HEK293 (cell line): ENCODE data around the gene SPNS2.
A peak's percentile ranks its signal among the peaks of the same experiment; 100 is the strongest.

Source experiments
- CTCF ChIA-PET: fragments of 350-600 bp; formaldehyde crosslinking; extraction: SDS; loops from one replicate; lab custom pipeline; 2021; ENCODE audit warnings: antibody characterized with exemption; lab: Yijun Ruan, JAX
- POLR2A ChIA-PET: fragments of 300-600 bp; formaldehyde crosslinking; extraction: SDS; loops from one replicate; lab custom pipeline; 2020; ENCODE audit warnings: antibody characterized with exemption, inconsistent platforms; lab: Yijun Ruan, JAX
- H3K27ac ChIP-seq: fragments of 200-500 bp; sonication (Bioruptor generic); 2 replicates; pipeline ENCODE4 v1.5.1; 2014; ENCODE audit warnings: low read depth, low read length, control low read depth, inconsistent platforms; ENCODE audit errors: extremely low read depth
- H3K36me3 ChIP-seq, 2 experiments: fragments of 200-500 bp in 1 of 2; sonication (Bioruptor generic) in 1 of 2; 1 replicate in 1 of 2; 2 replicates in 1 of 2; pipeline ENCODE4 v1.5.1; 2014 to 2017; ENCODE audit warnings: inconsistent platforms in 2 of 2, low read length in 2 of 2; ENCODE audit not compliant: control insufficient read depth in 2 of 2, insufficient read depth in 1 of 2
- H3K4me1 ChIP-seq: fragments of 200-500 bp; sonication (Bioruptor generic); 2 replicates; pipeline ENCODE4 v1.5.1; 2014; ENCODE audit warnings: mild to moderate bottlenecking, low read length, inconsistent platforms; ENCODE audit not compliant: control insufficient read depth, insufficient read depth
- H3K4me3 ChIP-seq: 2 replicates; pipeline ENCODE4 v1.5.1; 2011; ENCODE audit warnings: low read depth, mild to moderate bottlenecking, control low read depth, low read length, moderate library complexity
- H3K9me3 ChIP-seq: fragments of 200-500 bp; sonication (Bioruptor generic); 2 replicates; pipeline ENCODE4 v1.5.1; 2014; ENCODE audit warnings: low read depth, low read length, inconsistent platforms; ENCODE audit not compliant: control insufficient read depth, insufficient read depth
- GLIS1 ChIP-seq: fragments of 450-650 bp; formaldehyde crosslinking; IDR thresholded peaks from 2 replicates; pipeline ENCODE4 v1.5.1; 2016; ENCODE audit warnings: missing biosample characterization, missing genetic modification characterization
- KLF17 ChIP-seq: fragments of 450-650 bp; formaldehyde crosslinking; IDR thresholded peaks from 2 replicates; pipeline ENCODE4 v1.5.1; 2016; ENCODE audit warnings: missing biosample characterization, missing genetic modification characterization
- KLF9 ChIP-seq: fragments of 450-650 bp; formaldehyde crosslinking; IDR thresholded peaks from 2 replicates; pipeline ENCODE4 v1.5.1; 2016; ENCODE audit warnings: missing biosample characterization, missing genetic modification characterization, low read depth
- MYNN ChIP-seq: fragments of 450-650 bp; formaldehyde crosslinking; IDR thresholded peaks from 2 replicates; pipeline ENCODE4 v1.5.1; 2016; ENCODE audit warnings: missing biosample characterization, missing genetic modification characterization, borderline replicate concordance
- PRDM4 ChIP-seq: fragments of 450-650 bp; formaldehyde crosslinking; IDR thresholded peaks from 2 replicates; pipeline ENCODE4 v1.5.1; 2017; ENCODE audit warnings: missing biosample characterization, missing genetic modification characterization
- ZBTB1 ChIP-seq: fragments of 450-650 bp; formaldehyde crosslinking; IDR thresholded peaks from 2 replicates; pipeline ENCODE4 v1.5.1; 2016; ENCODE audit warnings: missing biosample characterization, missing genetic modification characterization
- ZBTB17 ChIP-seq: fragments of 450-650 bp; formaldehyde crosslinking; IDR thresholded peaks from 2 replicates; pipeline ENCODE4 v1.5.1; 2016; ENCODE audit warnings: missing biosample characterization, missing genetic modification characterization
- ZNF138 ChIP-seq: fragments of 450-650 bp; formaldehyde crosslinking; IDR thresholded peaks from 2 replicates; pipeline ENCODE4 v1.5.1; 2016; ENCODE audit warnings: missing biosample characterization, missing genetic modification characterization, borderline replicate concordance
- ZNF239 ChIP-seq: fragments of 450-650 bp; formaldehyde crosslinking; IDR thresholded peaks from 2 replicates; pipeline ENCODE4 v1.5.1; 2016; ENCODE audit warnings: missing biosample characterization, missing genetic modification characterization
- ZNF24 ChIP-seq: fragments of 450-650 bp; formaldehyde crosslinking; IDR thresholded peaks from 2 replicates; pipeline ENCODE4 v1.5.1; 2016; ENCODE audit warnings: missing biosample characterization, missing genetic modification characterization
- ZNF391 ChIP-seq: fragments of 450-650 bp; formaldehyde crosslinking; IDR thresholded peaks from 2 replicates; pipeline ENCODE4 v1.5.1; 2016; ENCODE audit warnings: low read depth, missing biosample characterization, missing genetic modification characterization, borderline replicate concordance
- ZNF416 ChIP-seq: fragments of 450-650 bp; formaldehyde crosslinking; IDR thresholded peaks from 2 replicates; pipeline ENCODE4 v1.5.1; 2016; ENCODE audit warnings: missing biosample characterization, missing genetic modification characterization
- ZNF513 ChIP-seq: fragments of 450-650 bp; IDR thresholded peaks from 2 replicates; pipeline ENCODE4 v1.5.1; 2018; ENCODE audit warnings: missing biosample characterization, missing genetic modification characterization
- ZNF549 ChIP-seq: fragments of 450-650 bp; IDR thresholded peaks from 2 replicates; pipeline ENCODE4 v1.5.1; 2018; ENCODE audit warnings: missing biosample characterization, missing genetic modification characterization, mild to moderate bottlenecking, inconsistent platforms, moderate library complexity
- ZNF585B ChIP-seq: fragments of 450-650 bp; formaldehyde crosslinking; IDR thresholded peaks from 2 replicates; pipeline ENCODE4 v1.5.1; 2016; ENCODE audit warnings: missing biosample characterization, missing genetic modification characterization
- ZNF600 ChIP-seq: fragments of 450-650 bp; formaldehyde crosslinking; IDR thresholded peaks from 2 replicates; pipeline ENCODE4 v1.5.1; 2016; ENCODE audit warnings: missing biosample characterization, missing genetic modification characterization
- ZNF621 ChIP-seq: fragments of 450-650 bp; formaldehyde crosslinking; IDR thresholded peaks from 2 replicates; pipeline ENCODE4 v1.5.1; 2017; ENCODE audit warnings: missing biosample characterization, missing genetic modification characterization
- ZNF654 ChIP-seq: fragments of 450-650 bp; formaldehyde crosslinking; IDR thresholded peaks from 2 replicates; pipeline ENCODE4 v1.5.1; 2016; ENCODE audit warnings: low read depth, missing biosample characterization, missing genetic modification characterization
- ZNF664 ChIP-seq: fragments of 450-650 bp; formaldehyde crosslinking; IDR thresholded peaks from 2 replicates; pipeline ENCODE4 v1.5.1; 2016; ENCODE audit warnings: missing biosample characterization, missing genetic modification characterization
- ZNF670 ChIP-seq: fragments of 450-650 bp; formaldehyde crosslinking; IDR thresholded peaks from 2 replicates; pipeline ENCODE4 v1.5.1; 2016; ENCODE audit warnings: missing biosample characterization, missing genetic modification characterization, low read depth
- ZNF701 ChIP-seq: fragments of 450-650 bp; formaldehyde crosslinking; IDR thresholded peaks from 2 replicates; pipeline ENCODE4 v1.5.1; 2016; ENCODE audit warnings: missing biosample characterization, missing genetic modification characterization
- ZNF747 ChIP-seq: fragments of 450-650 bp; formaldehyde crosslinking; IDR thresholded peaks from 2 replicates; pipeline ENCODE4 v1.5.1; 2016; ENCODE audit warnings: missing biosample characterization, missing genetic modification characterization
- ZSCAN16 ChIP-seq: fragments of 450-650 bp; formaldehyde crosslinking; IDR thresholded peaks from 2 replicates; pipeline ENCODE4 v1.5.1; 2016; ENCODE audit warnings: missing biosample characterization, missing genetic modification characterization
- TF ChIP-seq, protein P1 (sequence below): fragments of 450-650 bp; formaldehyde crosslinking; IDR thresholded peaks from 2 replicates; pipeline ENCODE4 v1.5.1; 2016; ENCODE audit warnings: missing biosample characterization, missing genetic modification characterization
- TF ChIP-seq, protein P2 (sequence below): fragments of 450-650 bp; formaldehyde crosslinking; optimal IDR thresholded peaks from 2 replicates; pipeline ENCODE3; 2016; ENCODE audit warnings: missing biosample characterization, mild to moderate bottlenecking, missing genetic modification characterization

The SPNS2 gene

GRCh38 chr17:4587195-4587594 is 88.5 kb downstream of the SPNS2 start:
- Histone ChIP-seq H3K4me3 (no peak overlapping the region), H3K36me3 (no peaks in the 10 kb centered on the region), H3K9me3 (no peaks in the 10 kb centered on the region), H3K27ac (no peak overlapping the region), H3K4me1 (peaks cover 2% of the 10 kb centered on the region; the same call in 1 of the 2 replicates)
- POLR2A ChIA-PET, result interaction anchor here (0.6 to 1.5 kb wide), 4 partner anchors 9 to 21 kb away, joined by 3 to 4 read pairs (median 3); no protein-coding TSS in a partner anchor
- no peak for TF ChIP-seq ZNF138
- no peak for TF ChIP-seq ZBTB1 (tag by site-specific recombination)
- no peak for TF ChIP-seq ZNF747 (tag by site-specific recombination)
- TF ChIP-seq ZNF701 (tag by site-specific recombination), result no peak
- TF ChIP-seq ZNF391 (tag by site-specific recombination), result no peak
- no peak for TF ChIP-seq ZNF24 (tag by site-specific recombination)
- no peak for TF ChIP-seq GLIS1 (tag by site-specific recombination)
- no peak for TF ChIP-seq ZNF416
- TF ChIP-seq ZNF600 (tag by site-specific recombination), result no peak
- no peak for TF ChIP-seq ZNF239 (tag by site-specific recombination)
- TF ChIP-seq ZNF664 (tag by site-specific recombination), result no peak
- no peak for TF ChIP-seq ZNF513
- no peak for TF ChIP-seq ZNF654 (tag by site-specific recombination)
- no peak for TF ChIP-seq ZNF621
- TF ChIP-seq, protein P1, sequence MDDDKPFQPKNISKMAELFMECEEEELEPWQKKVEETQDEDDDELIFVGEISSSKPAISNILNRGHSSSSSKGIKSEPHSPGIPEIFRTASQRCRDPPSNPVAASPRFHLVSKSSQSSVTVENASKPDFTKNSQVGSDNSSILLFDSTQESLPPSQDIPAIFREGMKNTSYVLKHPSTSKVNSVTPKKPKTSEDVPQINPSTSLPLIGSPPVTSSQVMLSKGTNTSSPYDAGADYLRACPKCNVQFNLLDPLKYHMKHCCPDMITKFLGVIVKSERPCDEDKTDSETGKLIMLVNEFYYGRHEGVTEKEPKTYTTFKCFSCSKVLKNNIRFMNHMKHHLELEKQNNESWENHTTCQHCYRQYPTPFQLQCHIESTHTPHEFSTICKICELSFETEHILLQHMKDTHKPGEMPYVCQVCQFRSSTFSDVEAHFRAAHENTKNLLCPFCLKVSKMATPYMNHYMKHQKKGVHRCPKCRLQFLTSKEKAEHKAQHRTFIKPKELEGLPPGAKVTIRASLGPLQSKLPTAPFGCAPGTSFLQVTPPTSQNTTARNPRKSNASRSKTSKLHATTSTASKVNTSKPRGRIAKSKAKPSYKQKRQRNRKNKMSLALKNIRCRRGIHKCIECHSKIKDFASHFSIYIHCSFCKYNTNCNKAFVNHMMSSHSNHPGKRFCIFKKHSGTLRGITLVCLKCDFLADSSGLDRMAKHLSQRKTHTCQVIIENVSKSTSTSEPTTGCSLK (tag by site-specific recombination), result no peak
- no peak for TF ChIP-seq ZNF549 (tag by site-specific recombination)
- no peak for TF ChIP-seq ZNF585B (tag by site-specific recombination)
- TF ChIP-seq KLF9, result no peak
- TF ChIP-seq PRDM4, result no peak
- CTCF ChIA-PET, result interaction anchor here (1.0 to 7.8 kb wide), 4 partner anchors 20 to 167 kb away, joined by 3 to 58 read pairs (median 4); no protein-coding TSS in a partner anchor

- H3K36me3 ChIP-seq, result no peaks in the 10 kb centered on the region
- POLR2A ChIA-PET, result interaction anchor here (0.6 to 1.0 kb wide), 2 partner anchors 20 kb away, joined by 3 read pairs; no protein-coding TSS in a partner anchor
- no peaks in the 10 kb centered on the region for H3K9me3 ChIP-seq
- no peak overlapping the region for H3K27ac ChIP-seq
- H3K4me3 ChIP-seq, result no peak overlapping the region
- peaks cover 2% of the 10 kb centered on the region; the same call in 1 of the 2 replicates for H3K4me1 ChIP-seq
- TF ChIP-seq KLF17 (tag by site-specific recombination) (no peak), MYNN (tag by site-specific recombination) (no peak), ZNF670 (tag by site-specific recombination) (no peak), ZSCAN16 (no peak), ZBTB17 (tag by site-specific recombination) (0 out of 2 replicates have a peak, but pooled peaks have one; percentile 19)
- TF ChIP-seq, protein P2, sequence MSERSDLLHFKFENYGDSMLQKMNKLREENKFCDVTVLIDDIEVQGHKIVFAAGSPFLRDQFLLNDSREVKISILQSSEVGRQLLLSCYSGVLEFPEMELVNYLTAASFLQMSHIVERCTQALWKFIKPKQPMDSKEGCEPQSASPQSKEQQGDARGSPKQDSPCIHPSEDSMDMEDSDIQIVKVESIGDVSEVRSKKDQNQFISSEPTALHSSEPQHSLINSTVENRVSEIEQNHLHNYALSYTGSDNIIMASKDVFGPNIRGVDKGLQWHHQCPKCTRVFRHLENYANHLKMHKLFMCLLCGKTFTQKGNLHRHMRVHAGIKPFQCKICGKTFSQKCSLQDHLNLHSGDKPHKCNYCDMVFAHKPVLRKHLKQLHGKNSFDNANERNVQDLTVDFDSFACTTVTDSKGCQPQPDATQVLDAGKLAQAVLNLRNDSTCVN, result no peak
- CTCF ChIA-PET, result interaction anchor here (0.7 to 7.8 kb wide), 4 partner anchors 21 to 415 kb away, joined by 3 to 58 read pairs (median 3); no protein-coding TSS in a partner anchor
These were observed 89.1 kb downstream of the SPNS2 start for GRCh38 chr17:4587803-4588202.
